Measurements from ENCODE around the gene ADAMTS10. TPM values are rescaled to one million over a fixed set of nuclear protein-coding genes. Genes with fewer than 3 reads are reported as not detected.
"Not testable (repeated sequence)": the region's sequence is repeated elsewhere in the genome, so short reads cannot be mapped to it uniquely, and the experiment has no call there.

The ADAMTS10 gene
- total and polyA plus RNA-seq, 4 experiments from 2014 or later = 0.59 to 67.2 (median 34.1) TPM

GRCh38 chr19:8576273-8576993 is 34.1 kb downstream of the ADAMTS10 start:
- Histone ChIP-seq H3K4me3 (ENCODE audit: low read length in 2 of 2) (peak overlapping the region; percentile 78 to 93), H3K9me3 (ENCODE audit: control insufficient read depth in 1 of 2, low read length in 2 of 2) (no peaks in the 10 kb centered on the region), H3K27me3 (ENCODE audit: insufficient read depth, low read length) (no peaks in the 10 kb centered on the region), H3K27ac (ENCODE audit: low read depth, low read length) (peak overlapping the region; percentile 58), H3K36me3 (ENCODE audit: insufficient read depth, low read length) (no peaks in the 10 kb centered on the region), H3K4me1 (ENCODE audit: insufficient read depth, low read length) (peaks cover 78% of the 10 kb centered on the region)
- H3K9me3 Mint-ChIP-seq = peaks cover 0 to 5% (median 0%) of the 10 kb centered on the region in 8 donors
- DNase-seq = peak in 1 of 5 donors; percentile 37
- peak overlapping the region; percentile 91 to 99 (median 98) for H3K4me3 Mint-ChIP-seq
- intact Hi-C loops (cut with micrococcal nuclease) = loop anchor here (2.0 kb wide), 1 partner anchor 62 kb away; the partner anchor contains the start of gene ZNF414
- no peaks in the 10 kb centered on the region for H3K27me3 Mint-ChIP-seq
- ChIA-PET CTCF (ENCODE audit: partially characterized antibody) (interaction anchor here (1.1 to 8.8 kb wide), 13 partner anchors 9 to 222 kb away, joined by 3 to 179 read pairs (median 60); partner anchors contain the start of genes MARCHF2, PRAM1 and ZNF414), POLR2A (ENCODE audit: partially characterized antibody) (interaction anchor here (0.5 to 18.1 kb wide), 19 partner anchors 9 to 223 kb away, joined by 3 to 461 read pairs (median 5); partner anchors contain the start of genes HNRNPM, MARCHF2 and ZNF414)
- H3K36me3 Mint-ChIP-seq = peaks cover 20 to 25% of the 10 kb centered on the region in 2 donors
- peak overlapping the region; percentile 92 to 99 (median 94) for H3K27ac Mint-ChIP-seq
- peaks cover 39 to 88% (median 61%) of the 10 kb centered on the region in 4 donors for H3K4me1 Mint-ChIP-seq

- H3K27me3 Mint-ChIP-seq = no peaks in the 10 kb centered on the region
- Histone ChIP-seq H3K4me3 (ENCODE audit: low read length in 2 of 2) (peak overlapping the region; percentile 78 to 93), H3K36me3 (ENCODE audit: insufficient read depth, low read length) (no peaks in the 10 kb centered on the region), H3K9me3 (ENCODE audit: control insufficient read depth in 1 of 2, low read length in 2 of 2) (no peaks in the 10 kb centered on the region), H3K27me3 (ENCODE audit: insufficient read depth, low read length) (no peaks in the 10 kb centered on the region), H3K27ac (ENCODE audit: low read depth, low read length) (peak overlapping the region; percentile 58), H3K4me1 (ENCODE audit: insufficient read depth, low read length) (peaks cover 80% of the 10 kb centered on the region)
- intact Hi-C loops (cut with micrococcal nuclease) = no loop called here
- H3K4me3 Mint-ChIP-seq = peak overlapping the region; percentile 91 to 99 (median 98)
- H3K4me1 Mint-ChIP-seq = peaks cover 40 to 97% (median 63%) of the 10 kb centered on the region in 4 donors
- ChIA-PET CTCF (ENCODE audit: partially characterized antibody) (interaction anchor here (1.1 to 8.8 kb wide), 10 partner anchors 8 to 221 kb away, joined by 3 to 179 read pairs (median 72); partner anchors contain the start of genes MARCHF2, PRAM1 and ZNF414), POLR2A (ENCODE audit: partially characterized antibody) (interaction anchor here (1.1 to 18.1 kb wide), 14 partner anchors 8 to 869 kb away, joined by 3 to 461 read pairs (median 6); partner anchors contain the start of genes HNRNPM and ZNF414)
- H3K9me3 Mint-ChIP-seq = peaks cover 0 to 5% (median 0%) of the 10 kb centered on the region in 8 donors
- H3K27ac Mint-ChIP-seq = peak overlapping the region; percentile 92 to 99 (median 94)
- H3K36me3 Mint-ChIP-seq = peaks cover 24 to 32% of the 10 kb centered on the region in 2 donors
- DNase-seq = peak; percentile 61 to 82 (median 72)
Observed at GRCh38 chr19:8575467-8575997, 35.0 kb downstream of the ADAMTS10 start.

GRCh38 chr19:8574619-8574922 is 35.9 kb downstream of the ADAMTS10 start:
- intact Hi-C loops (cut with micrococcal nuclease); H3K27me3 Mint-ChIP-seq; H3K27me3 ChIP-seq (ENCODE audit: insufficient read depth, low read length); DNase-seq; H3K9me3 Mint-ChIP-seq; H3K9me3 ChIP-seq (ENCODE audit: control insufficient read depth in 1 of 2, low read length in 2 of 2); H3K36me3 ChIP-seq (ENCODE audit: insufficient read depth, low read length): not testable (repeated sequence)
- CTCF ChIA-PET (ENCODE audit: partially characterized antibody) = interaction anchor here (0.8 to 8.8 kb wide), 2 partner anchors 10 to 162 kb away, joined by 3 to 93 read pairs; partner anchors contain the start of gene MARCHF2
- POLR2A ChIA-PET (ENCODE audit: partially characterized antibody) = interaction anchor here (0.6 to 18.1 kb wide), 5 partner anchors 7 to 1188 kb away, joined by 3 to 461 read pairs (median 3); partner anchors contain the start of gene ZNF414
- Histone ChIP-seq H3K27ac (ENCODE audit: low read depth, low read length) (peak overlapping the region; percentile 58), H3K4me3 (ENCODE audit: low read length in 2 of 2) (peak overlapping the region in 1 of 2 donors; percentile 78), H3K4me1 (ENCODE audit: insufficient read depth, low read length) (peaks cover 83% of the 10 kb centered on the region)
- Mint-ChIP-seq H3K4me1 (peaks cover 42 to 99% (median 70%) of the 10 kb centered on the region in 4 donors), H3K27ac (peak overlapping the region; percentile 74 to 99 (median 94)), H3K4me3 (peak overlapping the region; percentile 91 to 99 (median 98)), H3K36me3 (peaks cover 24 to 33% of the 10 kb centered on the region in 2 donors)

GRCh38 chr19:8573316-8573715 is 37.2 kb downstream of the ADAMTS10 start:
- no peaks in the 10 kb centered on the region for H3K27me3 Mint-ChIP-seq

GRCh38 chr19:8571006-8571411 is 39.5 kb downstream of the ADAMTS10 start:
- H3K4me3 Mint-ChIP-seq = peak overlapping the region; percentile 75 to 97 (median 84)
- peak overlapping the region; percentile 35 to 81 for H3K4me3 ChIP-seq (ENCODE audit: low read length in 2 of 2)
- POLR2A ChIA-PET (ENCODE audit: partially characterized antibody) = interaction anchor here (0.8 to 18.1 kb wide), 17 partner anchors 9 to 1572 kb away, joined by 3 to 461 read pairs (median 7); partner anchors contain the start of genes MARCHF2, NDUFA7, RPS28 and ZNF414

More at GRCh38 chr19:8573316-8573715, 37.2 kb downstream of the ADAMTS10 start:
- Histone ChIP-seq H3K4me1 (ENCODE audit: insufficient read depth, low read length) (peaks cover 84% of the 10 kb centered on the region), H3K9me3 (ENCODE audit: control insufficient read depth in 1 of 2, low read length in 2 of 2) (no peaks in the 10 kb centered on the region), H3K4me3 (ENCODE audit: low read length in 2 of 2) (peak overlapping the region in 1 of 2 donors; percentile 52), H3K27me3 (ENCODE audit: insufficient read depth, low read length) (no peaks in the 10 kb centered on the region), H3K27ac (ENCODE audit: low read depth, low read length) (peak overlapping the region; percentile 2), H3K36me3 (ENCODE audit: insufficient read depth, low read length) (no peaks in the 10 kb centered on the region)
- no peak for DNase-seq
- Mint-ChIP-seq H3K4me1 (peaks cover 45 to 99% (median 71%) of the 10 kb centered on the region in 4 donors), H3K9me3 (peaks cover 0 to 5% (median 0%) of the 10 kb centered on the region in 8 donors), H3K36me3 (peaks cover 28 to 37% of the 10 kb centered on the region in 2 donors), H3K4me3 (peak overlapping the region; percentile 82 to 99 (median 96)), H3K27ac (peak overlapping the region; percentile 74 to 99 (median 92))
- POLR2A ChIA-PET (ENCODE audit: partially characterized antibody) = interaction anchor here (1.6 to 18.1 kb wide), 2 partner anchors 56 to 68 kb away, joined by 4 to 461 read pairs; partner anchors contain the start of gene ZNF414
- intact Hi-C loops (cut with micrococcal nuclease) = no loop called here
- CTCF ChIA-PET (ENCODE audit: partially characterized antibody) = no interaction called here

GRCh38 chr19:8569066-8569771 is 41.3 kb downstream of the ADAMTS10 start:
- Mint-ChIP-seq H3K27me3 (no peaks in the 10 kb centered on the region), H3K4me1 (peaks cover 44 to 88% (median 68%) of the 10 kb centered on the region in 4 donors), H3K36me3 (peaks cover 19 to 27% of the 10 kb centered on the region in 2 donors), H3K9me3 (peaks cover 0 to 3% (median 0%) of the 10 kb centered on the region in 8 donors), H3K4me3 (peak overlapping the region; percentile 60 to 97 (median 83)), H3K27ac (peak overlapping the region; percentile 92 to 99 (median 95))
- ChIA-PET CTCF (ENCODE audit: partially characterized antibody) (interaction anchor here (0.7 to 10.9 kb wide), 12 partner anchors 10 to 215 kb away, joined by 3 to 179 read pairs (median 3); partner anchors contain the start of genes MYO1F and ZNF414), POLR2A (ENCODE audit: partially characterized antibody) (interaction anchor here (0.7 to 18.1 kb wide), 17 partner anchors 9 to 178 kb away, joined by 3 to 461 read pairs (median 5); partner anchors contain the start of genes HNRNPM, MARCHF2, MYO1F and ZNF414)
- H3K4me3 ChIP-seq (ENCODE audit: low read length in 2 of 2) = peak overlapping the region; percentile 36 to 60
- no peaks in the 10 kb centered on the region for H3K9me3 ChIP-seq (ENCODE audit: control insufficient read depth in 1 of 2, low read length in 2 of 2)
- peak overlapping the region; percentile 41 for H3K27ac ChIP-seq (ENCODE audit: low read depth, low read length)
- no peaks in the 10 kb centered on the region for H3K27me3 ChIP-seq (ENCODE audit: insufficient read depth, low read length)
- H3K4me1 ChIP-seq (ENCODE audit: insufficient read depth, low read length) = peaks cover 96% of the 10 kb centered on the region
- peak; percentile 69 to 93 (median 77) for DNase-seq
- no peaks in the 10 kb centered on the region for H3K36me3 ChIP-seq (ENCODE audit: insufficient read depth, low read length)
- intact Hi-C loops (cut with micrococcal nuclease) = loop anchor here (1.0 to 2.0 kb wide), 2 partner anchors 9 to 52 kb away; no protein-coding TSS in a partner anchor

More at GRCh38 chr19:8571006-8571411, 39.5 kb downstream of the ADAMTS10 start:
- Histone ChIP-seq H3K9me3 (ENCODE audit: control insufficient read depth in 1 of 2, low read length in 2 of 2) (no peaks in the 10 kb centered on the region), H3K4me1 (ENCODE audit: insufficient read depth, low read length) (peaks cover 95% of the 10 kb centered on the region), H3K27me3 (ENCODE audit: insufficient read depth, low read length) (no peaks in the 10 kb centered on the region), H3K36me3 (ENCODE audit: insufficient read depth, low read length) (no peaks in the 10 kb centered on the region), H3K27ac (ENCODE audit: low read depth, low read length) (peak overlapping the region; percentile 41)
- CTCF ChIA-PET (ENCODE audit: partially characterized antibody) = interaction anchor here (0.9 to 10.9 kb wide), 20 partner anchors 8 to 123 kb away, joined by 3 to 179 read pairs (median 4); partner anchors contain the start of genes MYO1F and ZNF414
- Mint-ChIP-seq H3K4me1 (peaks cover 40 to 90% (median 71%) of the 10 kb centered on the region in 4 donors), H3K9me3 (peaks cover 0 to 3% (median 0%) of the 10 kb centered on the region in 8 donors), H3K27me3 (no peaks in the 10 kb centered on the region), H3K27ac (peak overlapping the region; percentile 92 to 99 (median 96)), H3K36me3 (peaks cover 23 to 30% of the 10 kb centered on the region in 2 donors)
- DNase-seq = peak; percentile 62 to 84 (median 69)
- intact Hi-C loops (cut with micrococcal nuclease) = no loop called here
